ENCODE measurements around the gene GTF2F1.

The GTF2F1 gene

DNA sequence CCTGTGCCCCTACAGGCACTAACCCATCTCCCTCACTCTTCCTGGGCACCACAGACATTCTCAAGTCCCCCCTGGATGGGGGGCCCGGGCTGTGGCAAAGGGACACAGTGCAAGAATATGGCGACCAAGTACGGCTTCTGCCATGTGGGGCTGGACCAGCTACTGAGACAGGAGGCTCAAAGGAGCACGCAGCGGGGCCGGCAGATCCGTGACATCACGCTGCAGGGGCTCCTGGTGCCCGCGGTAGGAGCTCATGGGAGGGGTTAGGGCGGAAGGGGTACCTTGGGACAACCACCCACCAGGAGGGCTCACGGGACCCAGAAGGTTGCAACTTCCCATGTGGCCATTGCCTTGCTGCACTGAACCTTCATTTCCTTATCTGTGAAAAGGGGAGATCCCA, 3.3 kb upstream of the GTF2F1 start:
- Histone ChIP-seq H3F3A (ENCODE audit: insufficient read depth) (peaks cover 4% of the 10 kb centered on the region; the same call in 1 of the 2 replicates), H3K27ac (ENCODE audit: low read depth, low read length) (no peak overlapping the region)
- no peak for TF ChIP-seq EZH2phosphoT487 (conservative IDR thresholded peaks at IDR 0.05; ENCODE audit: low read length)
- TF ChIP-seq, protein P1, sequence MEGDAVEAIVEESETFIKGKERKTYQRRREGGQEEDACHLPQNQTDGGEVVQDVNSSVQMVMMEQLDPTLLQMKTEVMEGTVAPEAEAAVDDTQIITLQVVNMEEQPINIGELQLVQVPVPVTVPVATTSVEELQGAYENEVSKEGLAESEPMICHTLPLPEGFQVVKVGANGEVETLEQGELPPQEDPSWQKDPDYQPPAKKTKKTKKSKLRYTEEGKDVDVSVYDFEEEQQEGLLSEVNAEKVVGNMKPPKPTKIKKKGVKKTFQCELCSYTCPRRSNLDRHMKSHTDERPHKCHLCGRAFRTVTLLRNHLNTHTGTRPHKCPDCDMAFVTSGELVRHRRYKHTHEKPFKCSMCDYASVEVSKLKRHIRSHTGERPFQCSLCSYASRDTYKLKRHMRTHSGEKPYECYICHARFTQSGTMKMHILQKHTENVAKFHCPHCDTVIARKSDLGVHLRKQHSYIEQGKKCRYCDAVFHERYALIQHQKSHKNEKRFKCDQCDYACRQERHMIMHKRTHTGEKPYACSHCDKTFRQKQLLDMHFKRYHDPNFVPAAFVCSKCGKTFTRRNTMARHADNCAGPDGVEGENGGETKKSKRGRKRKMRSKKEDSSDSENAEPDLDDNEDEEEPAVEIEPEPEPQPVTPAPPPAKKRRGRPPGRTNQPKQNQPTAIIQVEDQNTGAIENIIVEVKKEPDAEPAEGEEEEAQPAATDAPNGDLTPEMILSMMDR (IDR thresholded peaks at IDR 0.05; ENCODE audit: insufficient read depth, low read length, poor library complexity, severe bottlenecking): no peak

DNA sequence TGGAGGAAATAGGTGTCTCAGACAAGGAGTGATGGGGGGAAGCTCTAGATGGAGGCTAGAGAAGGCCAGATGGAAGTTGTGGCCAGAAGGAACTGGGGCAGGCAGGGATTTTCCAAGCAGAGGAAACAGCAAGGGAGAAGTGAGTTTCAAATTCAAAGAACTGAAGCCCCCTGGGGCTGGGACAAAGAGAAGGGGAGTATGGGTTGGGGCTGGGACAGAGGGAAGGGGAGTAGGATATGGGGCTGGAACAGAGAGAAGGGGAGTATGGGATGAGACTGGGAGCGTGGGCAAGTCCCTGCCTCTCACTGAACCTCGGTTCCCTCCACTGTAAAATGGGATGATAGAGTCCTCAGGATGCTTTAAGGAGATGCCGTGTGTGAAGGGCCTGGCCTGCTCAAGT, 1.9 kb upstream of the GTF2F1 start:
- Histone ChIP-seq H3K4me2 (ENCODE audit: low read depth, low read length, poor library complexity, severe bottlenecking) (no peak overlapping the region), H3F3A (ENCODE audit: insufficient read depth) (peaks cover 4% of the 10 kb centered on the region; the same call in 1 of the 2 replicates), H3K27ac (ENCODE audit: low read depth, low read length) (no peak overlapping the region), H3K4me3 (ENCODE audit: insufficient read depth, low read length, poor library complexity, severe bottlenecking) (no peak overlapping the region), H3K27me3 (ENCODE audit: low read length) (no peaks in the 10 kb centered on the region), H4K20me1 (ENCODE audit: low read depth, low read length) (no peaks in the 10 kb centered on the region), H3K9me3 (ENCODE audit: insufficient read depth, low read length) (no peaks in the 10 kb centered on the region), H3K36me3 (ENCODE audit: low read length) (no peaks in the 10 kb centered on the region), H3K79me2 (ENCODE audit: insufficient read depth, low read length) (peaks cover 14% of the 10 kb centered on the region), H3K9ac (ENCODE audit: low read length) (no peak overlapping the region), H3K9me2 (replicated peaks; ENCODE audit: insufficient read depth, low read length) (no peaks in the 10 kb centered on the region), H2AFZ (ENCODE audit: low read depth, low read length, severe bottlenecking) (no peak overlapping the region)
- no peak for TF ChIP-seq EZH2phosphoT487 (conservative IDR thresholded peaks at IDR 0.05; ENCODE audit: low read length)
- TF ChIP-seq, protein P1 (IDR thresholded peaks at IDR 0.05; ENCODE audit: insufficient read depth, low read length, poor library complexity, severe bottlenecking): no peak

More for the DNA sequence above, 3.3 kb upstream of the GTF2F1 start:
- H4K20me1 ChIP-seq (ENCODE audit: low read depth, low read length): no peaks in the 10 kb centered on the region
- no peaks in the 10 kb centered on the region for H3K9me2 ChIP-seq (replicated peaks; ENCODE audit: insufficient read depth, low read length)
- no peak overlapping the region for H3K4me2 ChIP-seq (ENCODE audit: low read depth, low read length, poor library complexity, severe bottlenecking)
- peaks cover 14% of the 10 kb centered on the region for H3K79me2 ChIP-seq (ENCODE audit: insufficient read depth, low read length)
- H3K27me3 ChIP-seq (ENCODE audit: low read length): no peaks in the 10 kb centered on the region
- H3K36me3 ChIP-seq (ENCODE audit: low read length): no peaks in the 10 kb centered on the region
- no peak overlapping the region for H3K4me3 ChIP-seq (ENCODE audit: insufficient read depth, low read length, poor library complexity, severe bottlenecking)
- no peaks in the 10 kb centered on the region for H3K9me3 ChIP-seq (ENCODE audit: insufficient read depth, low read length)
- no peak overlapping the region for H2AFZ ChIP-seq (ENCODE audit: low read depth, low read length, severe bottlenecking)
- H3K9ac ChIP-seq (ENCODE audit: low read length): no peak overlapping the region

DNA sequence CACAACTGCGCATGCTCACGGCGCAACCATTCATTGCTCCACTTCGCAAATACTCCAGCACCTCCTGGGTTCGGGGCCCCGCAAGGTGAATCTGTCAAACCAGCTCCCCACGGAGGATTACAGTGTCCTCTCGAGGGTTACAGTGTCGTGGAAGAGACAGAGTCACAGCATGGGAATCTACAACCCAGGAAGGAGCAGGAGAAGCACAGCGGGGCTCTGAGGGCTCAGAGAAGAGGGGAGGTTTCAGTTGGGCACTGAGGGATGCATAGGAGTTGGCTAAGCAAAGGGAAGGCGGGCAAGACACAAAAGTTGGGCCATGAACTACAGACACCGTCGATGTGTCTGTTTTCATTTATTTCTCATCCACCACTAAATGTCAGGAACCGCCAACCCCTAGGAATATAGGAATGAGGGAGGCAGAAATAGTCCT, 1.0 kb upstream of the GTF2F1 start:
- no peak overlapping the region for H3K27ac ChIP-seq (ENCODE audit: low read depth, low read length)
- no peaks in the 10 kb centered on the region for H3K36me3 ChIP-seq (ENCODE audit: low read length)
- H3K9me2 ChIP-seq (replicated peaks; ENCODE audit: insufficient read depth, low read length): no peaks in the 10 kb centered on the region
- peak overlapping the region; percentile 95 for H3K4me2 ChIP-seq (ENCODE audit: low read depth, low read length, poor library complexity, severe bottlenecking)
- H4K20me1 ChIP-seq (ENCODE audit: low read depth, low read length): no peaks in the 10 kb centered on the region
- no peaks in the 10 kb centered on the region for H3K9me3 ChIP-seq (ENCODE audit: insufficient read depth, low read length)
- peak overlapping the region; percentile 98 for H2AFZ ChIP-seq (ENCODE audit: low read depth, low read length, severe bottlenecking)
- peak overlapping the region; percentile 79 for H3K9ac ChIP-seq (ENCODE audit: low read length)
- no peaks in the 10 kb centered on the region for H3K27me3 ChIP-seq (ENCODE audit: low read length)
- H3K79me2 ChIP-seq (ENCODE audit: insufficient read depth, low read length): peaks cover 14% of the 10 kb centered on the region
- H3F3A ChIP-seq (ENCODE audit: insufficient read depth): peaks cover 4% of the 10 kb centered on the region; the same call in 1 of the 2 replicates
- no peak for TF ChIP-seq EZH2phosphoT487 (conservative IDR thresholded peaks at IDR 0.05; ENCODE audit: low read length)
- TF ChIP-seq, protein P1 (IDR thresholded peaks at IDR 0.05; ENCODE audit: insufficient read depth, low read length, poor library complexity, severe bottlenecking): no peak
- peak overlapping the region; percentile 74 for H3K4me3 ChIP-seq (ENCODE audit: insufficient read depth, low read length, poor library complexity, severe bottlenecking)

All from SU-DHL-6 (cell line).